GM23338 (cell line): ENCODE measurements around the gene PGR. TPM values are rescaled to one million over a fixed set of nuclear protein-coding genes. Genes with fewer than 3 reads are reported as not detected.

Source experiments
- ATAC-seq: fragments of 200-7000 bp; cut with Tn5 transposase; 3 replicates; pipeline ENCODE4 v1.9.1; 2020
- DNase-seq: peaks from one replicate; pipeline ENCODE4 v3.0.0-alpha.2; 2015; ENCODE audit warnings: low spot score
- H2AFZ ChIP-seq: fragments of 200-600 bp; sonication (generic); 2 replicates; pipeline ENCODE4 v1.8.0; 2016; ENCODE audit warnings: antibody characterized with exemption, mild to moderate bottlenecking, moderate library complexity
- H3F3A ChIP-seq: fragments of 200-600 bp; sonication (generic); replicated peaks from 2 replicates; pipeline ENCODE4 v1.8.0; 2017; ENCODE audit warnings: antibody characterized with exemption, mixed run types, low read depth
- H3K27ac ChIP-seq: fragments of 200-600 bp; sonication (generic); 2 replicates; pipeline ENCODE4 v1.6.1; 2016; ENCODE audit warnings: low read depth
- H3K27me3 ChIP-seq: fragments of 200-600 bp; sonication (generic); 2 replicates; pipeline ENCODE4 v1.8.0; 2016; ENCODE audit warnings: mild to moderate bottlenecking, mixed run types, moderate library complexity; ENCODE audit not compliant: insufficient read depth
- H3K36me3 ChIP-seq: fragments of 200-600 bp; sonication (generic); 2 replicates; pipeline ENCODE4 v1.8.0; 2016; ENCODE audit warnings: mild to moderate bottlenecking; ENCODE audit not compliant: insufficient read depth
- H3K4me1 ChIP-seq: fragments of 200-600 bp; sonication (generic); 2 replicates; pipeline ENCODE4 v1.8.0; 2016; ENCODE audit warnings: mild to moderate bottlenecking, moderate library complexity; ENCODE audit not compliant: insufficient read depth
- H3K4me2 ChIP-seq: fragments of 200-600 bp; sonication (generic); 2 replicates; pipeline ENCODE4 v1.7.1; 2017; ENCODE audit warnings: mixed run types
- H3K4me3 ChIP-seq: fragments of 200-600 bp; sonication (generic); 2 replicates; pipeline ENCODE4 v1.6.1; 2016; ENCODE audit warnings: mixed run types
- H3K79me2 ChIP-seq: fragments of 200-600 bp; sonication (generic); replicated peaks from 2 replicates; pipeline ENCODE4 v1.8.0; 2017; ENCODE audit warnings: mild to moderate bottlenecking; ENCODE audit not compliant: insufficient read depth
- H3K9me2 ChIP-seq: fragments of 200-600 bp; sonication (generic); 2 replicates; pipeline ENCODE4 v1.8.0; 2017; ENCODE audit not compliant: insufficient read depth
- H4K20me1 ChIP-seq: fragments of 200-600 bp; sonication (generic); replicated peaks from 2 replicates; pipeline ENCODE4 v1.8.0; 2017; ENCODE audit warnings: mild to moderate bottlenecking; ENCODE audit not compliant: insufficient read depth
- H3K27ac Mint-ChIP-seq: 2 replicates; pipeline ENCODE4 v1.8.0; 2020; ENCODE audit warnings: inconsistent platforms, mild to moderate bottlenecking, moderate library complexity, mixed read lengths
- H3K27me3 Mint-ChIP-seq: 3 replicates; pipeline ENCODE4 v1.8.0; 2022; ENCODE audit warnings: low read depth, mild to moderate bottlenecking, moderate library complexity, mixed read lengths, inconsistent platforms; ENCODE audit not compliant: insufficient read depth, poor library complexity
- H3K36me3 Mint-ChIP-seq: 3 replicates; pipeline ENCODE4 v1.8.0; 2021; ENCODE audit warnings: low read depth, mild to moderate bottlenecking, inconsistent platforms, moderate library complexity, mixed read lengths
- H3K4me1 Mint-ChIP-seq: 3 replicates; pipeline ENCODE4 v1.8.0; 2020; ENCODE audit warnings: mild to moderate bottlenecking, inconsistent platforms, mixed read lengths
- H3K4me3 Mint-ChIP-seq: 3 replicates; pipeline ENCODE4 v1.8.0; 2021; ENCODE audit warnings: moderate library complexity, mild to moderate bottlenecking, inconsistent platforms, mixed read lengths
- H3K9me3 Mint-ChIP-seq: 3 replicates; pipeline ENCODE4 v1.8.0; 2020; ENCODE audit warnings: moderate library complexity, mild to moderate bottlenecking, inconsistent platforms, mixed read lengths
- CREB1 ChIP-seq: fragments of 250-450 bp; sonication (Bioruptor Pico); IDR thresholded peaks from 2 replicates; pipeline ENCODE4 v1.5.0; 2020; ENCODE audit warnings: low read depth, mild to moderate bottlenecking, moderate library complexity
- CTCF ChIP-seq, 2 experiments: fragments of 200-600 bp in 1 of 2; sonication (generic) in 1 of 2; conservative IDR thresholded peaks; 2 replicates each; pipeline versions ENCODE4 v1.5.1 to v1.6.1; 2016 to 2017; ENCODE audit warnings: antibody characterized with exemption in 2 of 2, low read depth in 2 of 2, mild to moderate bottlenecking in 2 of 2, moderate library complexity in 1 of 2
- EZH2 ChIP-seq: fragments of 200-600 bp; sonication (generic); IDR thresholded peaks from one replicate; pipeline ENCODE4 v1.8.0; 2017; ENCODE audit warnings: antibody characterized with exemption, mild to moderate bottlenecking, low read depth; ENCODE audit not compliant: unreplicated experiment
- EZH2phosphoT487 ChIP-seq: fragments of 200-600 bp; sonication (generic); IDR thresholded peaks from one replicate; pipeline ENCODE4 v1.8.1; 2018; ENCODE audit warnings: antibody characterized with exemption; ENCODE audit not compliant: unreplicated experiment
- JUNB ChIP-seq: IDR thresholded peaks from one replicate; pipeline ENCODE4 v1.6.1; 2016; ENCODE audit warnings: antibody characterized with exemption; ENCODE audit not compliant: unreplicated experiment
- NANOG ChIP-seq: IDR thresholded peaks from 2 replicates; pipeline ENCODE4 v1.6.1; 2016; ENCODE audit warnings: antibody characterized with exemption, borderline replicate concordance
- POLR2AphosphoS5 ChIP-seq: IDR thresholded peaks from 2 replicates; pipeline ENCODE4 v1.6.1; 2016; ENCODE audit warnings: antibody characterized with exemption, low read depth
- STAT1 ChIP-seq: IDR thresholded peaks from one replicate; pipeline ENCODE4 v1.6.1; 2016; ENCODE audit warnings: antibody characterized with exemption; ENCODE audit not compliant: unreplicated experiment
- ZNF114 ChIP-seq: fragments of 250-450 bp; sonication (Bioruptor Pico); IDR thresholded peaks from 2 replicates; pipeline ENCODE4 v1.5.0; 2020; ENCODE audit warnings: mild to moderate bottlenecking, moderate library complexity
- ZNF331 ChIP-seq: fragments of 250-450 bp; sonication (Bioruptor Pico); IDR thresholded peaks from 2 replicates; pipeline ENCODE4 v1.5.0; 2020; ENCODE audit warnings: low read depth, mild to moderate bottlenecking, moderate library complexity
- ZNF462 ChIP-seq: fragments of 250-450 bp; sonication (Bioruptor Pico); IDR thresholded peaks from 2 replicates; pipeline ENCODE4 v1.5.0; 2020; ENCODE audit warnings: mild to moderate bottlenecking, moderate library complexity
- polyA plus RNA-seq: library from polyadenylated mRNA; unstranded; fragments of >200 nt; fragmentation: Nextera tagmentation; extraction: Ambion mirVana; gene quantifications from 2 replicates; pipeline ENCODE4 v1.2.1, GENCODE V29; 2016
- total RNA-seq: library from RNA; depleted of rRNA; stranded (reverse); fragments of >200 nt; shearing (Covaris generic); gene quantifications from 2 replicates; pipeline ENCODE4 v1.2.3, GENCODE V29; 2014
- TF ChIP-seq, protein P1 (sequence below): IDR thresholded peaks from 2 replicates; pipeline ENCODE4 v1.6.1; 2016; ENCODE audit warnings: antibody characterized with exemption
- TF ChIP-seq, protein P2 (sequence below): IDR thresholded peaks from one replicate; pipeline ENCODE4 v1.6.1; 2018; ENCODE audit warnings: antibody characterized with exemption; ENCODE audit not compliant: unreplicated experiment

Gene PGR
- total and polyA plus RNA-seq, 2 experiments from 2014 or later, result 0.07 to 0.11 TPM

GRCh38 chr11:101043940-101044339 is 85.7 kb downstream of the PGR start:
- Histone ChIP-seq H3F3A (no peaks in the 10 kb centered on the region), H2AFZ (no peak overlapping the region), H3K9me2 (no peaks in the 10 kb centered on the region; the same call in 1 of the 2 replicates), H3K27me3 (no peaks in the 10 kb centered on the region), H3K27ac (no peak overlapping the region), H4K20me1 (no peaks in the 10 kb centered on the region), H3K4me3 (no peak overlapping the region), H3K36me3 (no peaks in the 10 kb centered on the region), H3K4me1 (no peaks in the 10 kb centered on the region), H3K4me2 (no peak overlapping the region), H3K79me2 (no peaks in the 10 kb centered on the region)
- H3K36me3 Mint-ChIP-seq, result no peaks in the 10 kb centered on the region
- H3K9me3 Mint-ChIP-seq, result no peaks in the 10 kb centered on the region
- peaks cover 3% of the 10 kb centered on the region; the same call in 2 of the 3 replicates for H3K4me1 Mint-ChIP-seq
- TF ChIP-seq ZNF331 (CRISPR knock-in tag) (no peak), ZNF462 (CRISPR knock-in tag) (no peak), EZH2 (no peak), CREB1 (CRISPR knock-in tag) (no peak), STAT1 (no peak), ZNF114 (CRISPR knock-in tag) (no peak), NANOG (no peak), CTCF (conservative IDR thresholded peaks at IDR 0.05; ENCODE audit: low read depth in 2 of 2) (no peak), EZH2phosphoT487 (no peak), POLR2AphosphoS5 (no peak), JUNB (no peak)
- TF ChIP-seq, protein P1, sequence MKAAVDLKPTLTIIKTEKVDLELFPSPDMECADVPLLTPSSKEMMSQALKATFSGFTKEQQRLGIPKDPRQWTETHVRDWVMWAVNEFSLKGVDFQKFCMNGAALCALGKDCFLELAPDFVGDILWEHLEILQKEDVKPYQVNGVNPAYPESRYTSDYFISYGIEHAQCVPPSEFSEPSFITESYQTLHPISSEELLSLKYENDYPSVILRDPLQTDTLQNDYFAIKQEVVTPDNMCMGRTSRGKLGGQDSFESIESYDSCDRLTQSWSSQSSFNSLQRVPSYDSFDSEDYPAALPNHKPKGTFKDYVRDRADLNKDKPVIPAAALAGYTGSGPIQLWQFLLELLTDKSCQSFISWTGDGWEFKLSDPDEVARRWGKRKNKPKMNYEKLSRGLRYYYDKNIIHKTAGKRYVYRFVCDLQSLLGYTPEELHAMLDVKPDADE, result no peak
- TF ChIP-seq, protein P2, sequence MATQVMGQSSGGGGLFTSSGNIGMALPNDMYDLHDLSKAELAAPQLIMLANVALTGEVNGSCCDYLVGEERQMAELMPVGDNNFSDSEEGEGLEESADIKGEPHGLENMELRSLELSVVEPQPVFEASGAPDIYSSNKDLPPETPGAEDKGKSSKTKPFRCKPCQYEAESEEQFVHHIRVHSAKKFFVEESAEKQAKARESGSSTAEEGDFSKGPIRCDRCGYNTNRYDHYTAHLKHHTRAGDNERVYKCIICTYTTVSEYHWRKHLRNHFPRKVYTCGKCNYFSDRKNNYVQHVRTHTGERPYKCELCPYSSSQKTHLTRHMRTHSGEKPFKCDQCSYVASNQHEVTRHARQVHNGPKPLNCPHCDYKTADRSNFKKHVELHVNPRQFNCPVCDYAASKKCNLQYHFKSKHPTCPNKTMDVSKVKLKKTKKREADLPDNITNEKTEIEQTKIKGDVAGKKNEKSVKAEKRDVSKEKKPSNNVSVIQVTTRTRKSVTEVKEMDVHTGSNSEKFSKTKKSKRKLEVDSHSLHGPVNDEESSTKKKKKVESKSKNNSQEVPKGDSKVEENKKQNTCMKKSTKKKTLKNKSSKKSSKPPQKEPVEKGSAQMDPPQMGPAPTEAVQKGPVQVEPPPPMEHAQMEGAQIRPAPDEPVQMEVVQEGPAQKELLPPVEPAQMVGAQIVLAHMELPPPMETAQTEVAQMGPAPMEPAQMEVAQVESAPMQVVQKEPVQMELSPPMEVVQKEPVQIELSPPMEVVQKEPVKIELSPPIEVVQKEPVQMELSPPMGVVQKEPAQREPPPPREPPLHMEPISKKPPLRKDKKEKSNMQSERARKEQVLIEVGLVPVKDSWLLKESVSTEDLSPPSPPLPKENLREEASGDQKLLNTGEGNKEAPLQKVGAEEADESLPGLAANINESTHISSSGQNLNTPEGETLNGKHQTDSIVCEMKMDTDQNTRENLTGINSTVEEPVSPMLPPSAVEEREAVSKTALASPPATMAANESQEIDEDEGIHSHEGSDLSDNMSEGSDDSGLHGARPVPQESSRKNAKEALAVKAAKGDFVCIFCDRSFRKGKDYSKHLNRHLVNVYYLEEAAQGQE, result no peak
- ATAC-seq (no peak), DNase-seq (no peak)
- no peak overlapping the region for H3K4me3 Mint-ChIP-seq
- peaks cover 2% of the 10 kb centered on the region for H3K27me3 Mint-ChIP-seq
- no peak overlapping the region for H3K27ac Mint-ChIP-seq
